AG10803 (cell line): Measurements from ENCODE around the gene KCNG1.

ENCODE experiments used
- DNase-seq: peaks from one replicate; pipeline ENCODE4 v3.0.0; 2010; ENCODE audit warnings: low read depth
- H3K4me3 ChIP-seq: 2 replicates; pipeline ENCODE4 v1.5.1; 2011; ENCODE audit warnings: mild to moderate bottlenecking, low read length, control low read depth
- CTCF ChIP-seq: conservative IDR thresholded peaks from 2 replicates; pipeline ENCODE4 v1.5.1; 2011; ENCODE audit warnings: mild to moderate bottlenecking, low read length, control low read depth, inconsistent platforms

The KCNG1 gene

DNA sequence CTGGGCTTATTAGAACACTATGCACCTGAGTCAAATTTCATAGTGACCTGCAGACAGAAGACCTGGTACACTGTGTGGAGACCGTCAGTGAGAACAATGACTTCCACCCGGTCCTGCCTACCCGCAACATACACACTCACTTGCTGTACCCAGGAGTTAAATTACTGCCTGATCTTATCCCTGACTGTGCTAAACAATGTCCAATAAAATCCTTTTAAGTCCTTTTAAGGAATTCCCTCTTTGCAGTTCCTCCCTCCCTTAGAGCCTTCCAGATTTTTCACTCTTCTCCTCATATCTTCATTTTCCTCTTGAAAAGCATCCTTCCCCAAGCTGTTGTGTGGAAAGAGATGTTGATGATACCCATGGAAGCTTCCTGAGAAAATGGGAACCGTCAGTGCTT lies 3.4 kb upstream of the KCNG1 start:
- no peak for DNase-seq
- H3K4me3 ChIP-seq: no peak overlapping the region
- TF ChIP-seq CTCF: no peak

DNA sequence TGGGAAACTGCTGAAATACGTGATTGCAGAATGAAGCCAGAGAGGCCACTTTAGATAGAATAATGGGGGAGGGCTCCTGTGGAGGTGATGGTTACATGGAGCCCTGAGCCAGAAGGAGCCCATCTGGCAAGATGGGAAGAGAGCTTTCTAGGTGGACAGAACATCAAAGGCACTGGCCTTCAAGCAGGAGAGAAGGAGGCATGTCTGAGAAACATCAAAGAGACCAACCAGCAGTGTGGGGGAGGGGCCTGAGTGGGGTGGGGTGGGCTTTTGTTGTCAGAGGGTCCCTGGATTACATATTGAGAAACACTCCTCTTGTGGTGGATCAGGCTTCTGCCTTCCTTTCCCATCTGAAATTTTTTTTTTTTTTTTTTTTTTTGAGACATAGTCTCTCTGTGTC lies 1.9 kb upstream of the KCNG1 start:
- DNase-seq: no peak
- TF ChIP-seq CTCF: no peak
- no peak overlapping the region for H3K4me3 ChIP-seq

DNA sequence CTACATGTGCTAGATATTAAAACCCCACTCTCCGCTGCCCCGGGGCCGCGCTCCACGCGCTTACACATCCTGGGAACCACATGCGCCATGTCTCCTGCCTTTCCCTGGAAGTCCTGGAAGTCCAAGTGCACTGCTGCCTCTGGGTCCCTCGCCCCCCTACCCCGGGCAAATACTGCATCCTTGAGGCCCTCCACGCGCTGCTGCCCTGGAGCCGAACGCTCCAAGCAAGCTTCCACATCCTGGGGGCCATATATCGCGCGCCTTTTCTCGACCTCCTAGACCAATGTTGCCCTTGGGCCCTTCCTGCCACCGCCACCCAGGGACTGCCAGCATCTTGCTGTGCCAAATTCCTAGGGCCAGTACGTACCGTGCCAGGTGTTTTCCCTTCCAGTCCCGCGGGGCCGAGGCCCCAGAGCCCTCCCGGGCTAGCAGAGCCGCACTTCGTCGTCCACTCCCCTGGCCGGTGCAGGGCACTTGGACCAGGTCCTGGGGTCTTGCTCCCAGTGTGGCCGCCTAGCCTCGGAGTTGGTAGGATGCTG lies 779 bp upstream of the KCNG1 start:
- no peak for DNase-seq
- no peak for TF ChIP-seq CTCF
- H3K4me3 ChIP-seq: peak overlapping the region; percentile 65

DNA sequence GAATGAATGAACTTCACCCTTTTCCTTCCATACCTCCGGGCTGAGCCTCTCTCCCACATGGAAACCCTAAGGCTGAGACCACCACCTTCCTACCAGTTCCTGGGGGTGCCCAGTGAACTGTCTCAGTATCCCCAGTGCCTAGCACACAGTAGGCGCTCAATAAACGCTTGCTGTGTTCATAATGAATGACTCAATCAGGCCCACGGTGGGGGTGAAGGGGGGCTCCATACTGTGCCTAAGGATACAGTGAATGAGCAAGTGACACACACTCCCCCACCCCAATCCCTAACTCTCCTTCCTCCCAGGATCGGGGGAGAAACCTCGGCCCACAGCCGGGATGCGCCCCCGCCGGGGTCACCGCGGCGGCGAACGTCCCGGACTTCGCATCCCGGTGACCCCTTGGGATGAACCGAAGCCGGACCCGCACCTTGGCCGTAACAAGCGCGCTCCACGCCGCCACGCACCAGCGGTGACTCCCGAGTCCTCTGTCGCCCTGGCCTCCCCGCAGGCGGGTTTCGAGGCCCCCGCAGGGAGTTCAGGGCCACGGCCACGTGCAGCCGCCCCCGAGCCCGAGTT lies 592 bp downstream of the KCNG1 start:
- no peak for DNase-seq
- H3K4me3 ChIP-seq: peak overlapping the region; percentile 65
- TF ChIP-seq CTCF: no peak

- peak overlapping the region; percentile 65 for H3K4me3 ChIP-seq
- no peak for TF ChIP-seq CTCF
- DNase-seq: peak; percentile 38
These were observed 1.6 kb downstream of the KCNG1 start for GRCh38 chr20:51021067-51022025.

- DNase-seq: no peak
- H3K4me3 ChIP-seq: no peak overlapping the region
- TF ChIP-seq CTCF: no peak
These were observed 2.2 kb downstream of the KCNG1 start for GRCh38 chr20:51020657-51021056.
